Tibial nerve (tissue), 4 donors: ENCODE results near the gene DUSP6. TPM values are rescaled to one million over a fixed set of nuclear protein-coding genes. Genes with fewer than 3 reads are reported as not detected.

Experiments
- DNase-seq, 2 donors: peaks; one replicate each; pipeline ENCODE4 v3.0.0-alpha.2; 2019; ENCODE audit warnings: low spot score in 2 of 2
- H3K27ac ChIP-seq, 4 donors: fragments of 200-600 bp; sonication (generic) in 3 of 4; one replicate each; pipeline ENCODE4 v1.5.1; 2017 to 2019; ENCODE audit warnings: mild to moderate bottlenecking in 1 of 4
- H3K27me3 ChIP-seq, 2 donors: fragments of 200-600 bp; sonication (generic) in 1 of 2; one replicate each; pipeline versions ENCODE4 v1.5.1 to v1.6.0; 2017 to 2019
- H3K36me3 ChIP-seq, 3 donors: fragments of 200-600 bp; sonication (generic); one replicate each; pipeline ENCODE4 v1.5.1; 2018 to 2019
- H3K4me1 ChIP-seq, 4 donors: fragments of 200-600 bp; sonication (generic) in 3 of 4; one replicate each; pipeline ENCODE4 v1.5.1; 2017 to 2019
- H3K4me3 ChIP-seq, 4 donors: fragments of 200-600 bp; sonication (generic) in 3 of 4; one replicate each; pipeline ENCODE4 v1.5.1; 2017 to 2019; ENCODE audit warnings: mild to moderate bottlenecking in 1 of 4, moderate library complexity in 1 of 4
- H3K9me3 ChIP-seq, 4 donors: fragments of 200-600 bp; sonication (generic) in 3 of 4; one replicate each; pipeline ENCODE4 v1.5.1; 2017 to 2019
- EP300 ChIP-seq, 2 donors: sonication (generic); formaldehyde crosslinking; IDR thresholded peaks; one replicate each; pipeline ENCODE4 v1.6.1; 2017; ENCODE audit warnings: antibody characterized with exemption in 2 of 2, mild to moderate bottlenecking in 1 of 2
- POLR2A ChIP-seq, 2 donors: fragments of 450-650 bp; IDR thresholded peaks; one replicate each; pipeline ENCODE4 v1.6.1; 2017; ENCODE audit warnings: antibody characterized with exemption in 2 of 2, mild to moderate bottlenecking in 2 of 2, moderate library complexity in 2 of 2
- WGBS, 2 donors: methylation state at CpG; one replicate each; pipeline ENCODE4 v1.1.5; 2018; 5-methylcytosine and 5-hydroxymethylcytosine counted together
- total RNA-seq, 4 donors: library from RNA; depleted of rRNA; stranded (reverse); fragments of >200 nt; gene quantifications; one replicate each; pipeline ENCODE4 v1.1.0, GENCODE V29; 2016
- TF ChIP-seq, protein P1 (sequence below), 5 experiments: fragments of 200-600 bp in 3 of 5; fragments of 450-650 bp in 2 of 5; sonication (generic) in 3 of 5; IDR thresholded peaks; one replicate each; pipeline ENCODE4 v1.5.1; 2016 to 2019; ENCODE audit warnings: antibody characterized with exemption in 5 of 5, mild to moderate bottlenecking in 3 of 5, moderate library complexity in 2 of 5

Gene DUSP6
- total RNA-seq, 4 donors from 2014 or later: 66.5 to 85.2 (median 72.8) TPM

DNA sequence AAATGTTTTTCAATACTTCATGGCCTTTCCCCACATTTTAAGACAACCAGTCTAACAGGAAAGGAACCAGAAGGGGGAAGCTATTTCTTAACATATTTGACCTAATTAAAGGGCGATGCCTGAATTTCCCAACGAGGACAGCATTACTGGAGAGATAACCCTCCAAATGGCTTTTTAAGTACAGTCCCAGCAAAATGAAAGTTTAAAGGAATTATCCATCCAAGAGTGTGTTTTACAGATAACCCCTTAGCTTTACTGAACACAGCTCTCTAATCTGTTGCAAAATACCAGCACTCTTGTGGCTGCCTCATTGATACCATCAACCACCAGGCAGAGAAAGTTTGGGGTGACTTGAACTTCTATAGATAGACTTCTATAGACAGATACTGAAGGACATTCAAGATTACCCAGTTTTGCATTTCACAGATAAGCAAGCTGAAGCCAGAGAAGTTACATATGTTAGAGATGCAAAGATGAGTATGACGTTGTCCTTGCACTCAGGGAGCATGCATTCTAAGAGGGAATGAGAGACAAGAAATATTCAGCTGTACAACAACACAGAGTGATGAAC lies 41.3 kb upstream of the DUSP6 start:
- no peak overlapping the region for H3K4me3 ChIP-seq
- WGBS, 2 donors: 66 to 75% methylated on average over 3 of the region's 3 CpGs
- no peaks in the 10 kb centered on the region for H3K9me3 ChIP-seq
- no peak for DNase-seq
- H3K4me1 ChIP-seq: peaks cover 0 to 5% (median 0%) of the 10 kb centered on the region in 4 donors
- H3K27ac ChIP-seq: no peak overlapping the region
- H3K36me3 ChIP-seq: no peaks in the 10 kb centered on the region
- H3K27me3 ChIP-seq: no peaks in the 10 kb centered on the region
- TF ChIP-seq EP300 (IDR thresholded peaks at IDR 0.05) (no peak), POLR2A (IDR thresholded peaks at IDR 0.05) (no peak)
- TF ChIP-seq, protein P1, sequence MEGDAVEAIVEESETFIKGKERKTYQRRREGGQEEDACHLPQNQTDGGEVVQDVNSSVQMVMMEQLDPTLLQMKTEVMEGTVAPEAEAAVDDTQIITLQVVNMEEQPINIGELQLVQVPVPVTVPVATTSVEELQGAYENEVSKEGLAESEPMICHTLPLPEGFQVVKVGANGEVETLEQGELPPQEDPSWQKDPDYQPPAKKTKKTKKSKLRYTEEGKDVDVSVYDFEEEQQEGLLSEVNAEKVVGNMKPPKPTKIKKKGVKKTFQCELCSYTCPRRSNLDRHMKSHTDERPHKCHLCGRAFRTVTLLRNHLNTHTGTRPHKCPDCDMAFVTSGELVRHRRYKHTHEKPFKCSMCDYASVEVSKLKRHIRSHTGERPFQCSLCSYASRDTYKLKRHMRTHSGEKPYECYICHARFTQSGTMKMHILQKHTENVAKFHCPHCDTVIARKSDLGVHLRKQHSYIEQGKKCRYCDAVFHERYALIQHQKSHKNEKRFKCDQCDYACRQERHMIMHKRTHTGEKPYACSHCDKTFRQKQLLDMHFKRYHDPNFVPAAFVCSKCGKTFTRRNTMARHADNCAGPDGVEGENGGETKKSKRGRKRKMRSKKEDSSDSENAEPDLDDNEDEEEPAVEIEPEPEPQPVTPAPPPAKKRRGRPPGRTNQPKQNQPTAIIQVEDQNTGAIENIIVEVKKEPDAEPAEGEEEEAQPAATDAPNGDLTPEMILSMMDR (IDR thresholded peaks at IDR 0.05): no peak

DNA sequence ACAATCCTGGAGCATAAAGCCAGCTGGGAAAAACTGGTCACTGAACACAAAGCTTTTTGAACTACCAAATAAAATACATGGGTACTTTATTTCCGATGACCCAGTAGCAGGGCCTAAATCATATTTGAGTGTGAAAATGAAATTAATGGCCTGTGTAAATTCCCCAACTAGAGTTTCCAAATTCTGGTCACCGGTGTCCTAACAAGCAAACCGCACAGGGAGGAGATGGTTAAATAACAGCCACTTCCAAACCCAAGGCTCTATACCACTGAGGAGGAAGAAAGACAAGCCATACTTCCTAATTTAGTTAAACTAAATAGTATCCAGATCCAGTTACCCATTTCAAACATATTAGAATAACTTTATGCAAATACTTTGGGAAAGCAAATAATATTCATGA lies 40.1 kb upstream of the DUSP6 start:
- H3K9me3 ChIP-seq: no peaks in the 10 kb centered on the region
- peaks cover 0 to 5% (median 0%) of the 10 kb centered on the region in 4 donors for H3K4me1 ChIP-seq
- H3K27ac ChIP-seq: no peak overlapping the region
- no peaks in the 10 kb centered on the region for H3K27me3 ChIP-seq
- TF ChIP-seq, protein P1 (IDR thresholded peaks at IDR 0.05): no peak
- TF ChIP-seq EP300 (IDR thresholded peaks at IDR 0.05) (no peak), POLR2A (IDR thresholded peaks at IDR 0.05) (no peak)
- no peak for DNase-seq
- no peaks in the 10 kb centered on the region for H3K36me3 ChIP-seq
- 91 to 95% methylated on average over 3 of the region's 3 CpGs for WGBS, 2 donors
- no peak overlapping the region for H3K4me3 ChIP-seq

GRCh38 chr12:89391726-89392336 lies 39.5 kb upstream of the DUSP6 start:
- WGBS, 2 donors: 95% methylated on average over 6 of the region's 6 CpGs
- TF ChIP-seq POLR2A (IDR thresholded peaks at IDR 0.05) (no peak), EP300 (IDR thresholded peaks at IDR 0.05) (no peak)
- TF ChIP-seq, protein P1 (IDR thresholded peaks at IDR 0.05): no peak
- H3K27me3 ChIP-seq: no peaks in the 10 kb centered on the region

DNA sequence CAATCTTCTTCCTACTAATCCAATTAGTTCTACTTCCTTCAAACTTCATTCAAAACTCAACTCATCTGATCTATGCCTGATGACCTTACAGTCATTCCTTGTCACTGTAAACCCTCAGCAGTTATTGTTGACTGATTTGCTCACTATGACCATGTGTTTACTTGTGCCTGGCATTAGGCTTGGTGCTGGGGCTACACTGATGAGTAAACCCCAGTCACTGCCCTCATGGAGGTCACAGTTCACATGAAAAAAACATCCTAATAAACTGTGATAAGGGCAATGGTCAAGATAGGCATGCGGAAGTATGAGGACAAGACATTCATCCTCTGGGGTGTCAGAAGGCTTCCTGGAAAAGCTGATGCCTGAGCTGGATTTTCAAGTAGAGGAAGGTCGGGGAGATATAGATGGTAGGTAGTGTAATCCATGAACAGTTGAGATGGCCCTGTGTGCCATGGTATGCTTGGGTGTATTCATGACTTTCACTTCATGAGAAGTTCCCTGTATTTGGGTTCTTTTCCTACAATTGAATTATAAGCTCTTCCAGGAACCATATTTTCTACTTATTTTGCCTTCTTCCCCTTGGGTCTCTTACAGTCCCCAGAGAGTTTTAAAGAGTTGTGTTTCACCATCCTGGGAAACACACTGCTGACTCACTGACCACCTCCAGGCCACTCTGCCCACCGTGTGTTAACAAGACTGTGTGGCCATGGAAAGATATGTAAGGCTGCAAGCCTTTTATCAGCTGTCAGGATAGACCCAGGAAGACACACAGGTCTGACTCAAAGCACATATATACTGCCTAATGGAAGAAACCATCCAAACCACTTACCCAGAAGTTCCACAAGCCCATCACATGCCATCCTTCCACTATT lies 38.7 kb upstream of the DUSP6 start:
- Histone ChIP-seq H3K4me1 (peaks cover 0 to 5% (median under 1%) of the 10 kb centered on the region in 4 donors), H3K27me3 (no peaks in the 10 kb centered on the region)

More at GRCh38 chr12:89391726-89392336, 39.5 kb upstream of the DUSP6 start:
- no peak for DNase-seq
- no peaks in the 10 kb centered on the region for H3K9me3 ChIP-seq
- no peak overlapping the region for H3K4me3 ChIP-seq
- no peaks in the 10 kb centered on the region for H3K36me3 ChIP-seq
- no peak overlapping the region for H3K27ac ChIP-seq
- peaks cover 0 to 5% (median 0%) of the 10 kb centered on the region in 4 donors for H3K4me1 ChIP-seq

More for the DNA sequence above, 38.7 kb upstream of the DUSP6 start:
- 83 to 91% methylated on average over 3 of the region's 3 CpGs for WGBS, 2 donors
- peak overlapping the region in 2 of 4 donors; percentile 23 to 48 for H3K27ac ChIP-seq
- TF ChIP-seq, protein P1 (IDR thresholded peaks at IDR 0.05): no peak
- TF ChIP-seq EP300 (IDR thresholded peaks at IDR 0.05) (no peak), POLR2A (IDR thresholded peaks at IDR 0.05) (no peak)
- no peaks in the 10 kb centered on the region for H3K9me3 ChIP-seq
- no peaks in the 10 kb centered on the region for H3K36me3 ChIP-seq
- H3K4me3 ChIP-seq: no peak overlapping the region
- DNase-seq: no peak
